Activated T-helper 17 cell treated with anti-CD3 and anti-CD28 coated beads, Interleukin-2, amount 50 U/mL, for 72 hours (primary cell): ENCODE measurements around the gene RAE1. TPM values are rescaled to one million over a fixed set of nuclear protein-coding genes. Genes with fewer than 3 reads are reported as not detected.
A peak's percentile ranks its signal among the peaks of the same experiment; 100 is the strongest.

ENCODE experiments used
- ATAC-seq: fragments of 150-1000 bp; cut with Tn5 transposase; replicated peaks from 2 replicates; pipeline ENCODE4 v1.10.0; 2021; ENCODE audit warnings: mild to moderate bottlenecking, moderate library complexity
- H3K27ac Mint-ChIP-seq: one replicate; pipeline ENCODE4 v1.8.0; 2022; ENCODE audit warnings: mixed read lengths
- H3K27me3 Mint-ChIP-seq: one replicate; pipeline ENCODE4 v1.8.0; 2022; ENCODE audit warnings: mixed read lengths
- H3K36me3 Mint-ChIP-seq: one replicate; pipeline ENCODE4 v1.8.0; 2022; ENCODE audit warnings: low read depth, mild to moderate bottlenecking, mixed read lengths
- H3K4me1 Mint-ChIP-seq: one replicate; pipeline ENCODE4 v1.8.0; 2022; ENCODE audit warnings: mixed read lengths
- H3K4me3 Mint-ChIP-seq: one replicate; pipeline ENCODE4 v1.8.0; 2022; ENCODE audit warnings: mild to moderate bottlenecking, mixed read lengths
- H3K9me3 Mint-ChIP-seq: one replicate; pipeline ENCODE4 v1.8.0; 2022; ENCODE audit warnings: mixed read lengths
- total RNA-seq, 2 donors: library from RNA; stranded (reverse); gene quantifications; one replicate each; pipeline ENCODE4 v1.2.3, GENCODE V29; 2022

Gene RAE1
- total RNA-seq, 2 donors from 2014 or later, result 48.3 to 79.7 TPM

- ATAC-seq, result no peak
- peak overlapping the region; percentile 83 for H3K4me3 Mint-ChIP-seq
- peaks cover 100% of the 10 kb centered on the region for H3K36me3 Mint-ChIP-seq
Observed at GRCh38 chr20:57400821-57401564, 49.9 kb downstream of the RAE1 start.

GRCh38 chr20:57401565-57401918 lies 50.5 kb downstream of the RAE1 start:
- ATAC-seq, result no peak
- Mint-ChIP-seq H3K27ac (peak overlapping the region; percentile 50), H3K9me3 (no peaks in the 10 kb centered on the region), H3K36me3 (peaks cover 98% of the 10 kb centered on the region), H3K27me3 (no peaks in the 10 kb centered on the region), H3K4me1 (peaks cover 31% of the 10 kb centered on the region), H3K4me3 (no peak overlapping the region)

More at GRCh38 chr20:57400821-57401564, 49.9 kb downstream of the RAE1 start:
- H3K4me1 Mint-ChIP-seq, result peaks cover 32% of the 10 kb centered on the region
- no peaks in the 10 kb centered on the region for H3K9me3 Mint-ChIP-seq
- H3K27me3 Mint-ChIP-seq, result no peaks in the 10 kb centered on the region
- peak overlapping the region; percentile 50 for H3K27ac Mint-ChIP-seq

- no peak overlapping the region for H3K4me3 Mint-ChIP-seq
- no peaks in the 10 kb centered on the region for H3K27me3 Mint-ChIP-seq
- H3K36me3 Mint-ChIP-seq, result peaks cover 98% of the 10 kb centered on the region
- H3K27ac Mint-ChIP-seq, result peak overlapping the region; percentile 48
- no peaks in the 10 kb centered on the region for H3K9me3 Mint-ChIP-seq
- no peak for ATAC-seq
- peaks cover 26% of the 10 kb centered on the region for H3K4me1 Mint-ChIP-seq
Observed at GRCh38 chr20:57402206-57403125, 51.4 kb downstream of the RAE1 start.

GRCh38 chr20:57403216-57403615 lies 52.2 kb downstream of the RAE1 start:
- Mint-ChIP-seq H3K4me3 (no peak overlapping the region), H3K9me3 (no peaks in the 10 kb centered on the region), H3K36me3 (peaks cover 98% of the 10 kb centered on the region), H3K27me3 (no peaks in the 10 kb centered on the region), H3K27ac (peak overlapping the region; percentile 48), H3K4me1 (peaks cover 20% of the 10 kb centered on the region)
- ATAC-seq, result no peak

GRCh38 chr20:57404006-57404405 lies 53.0 kb downstream of the RAE1 start:
- no peak overlapping the region for H3K27ac Mint-ChIP-seq
- no peak for ATAC-seq
- H3K9me3 Mint-ChIP-seq, result no peaks in the 10 kb centered on the region
- H3K36me3 Mint-ChIP-seq, result peaks cover 98% of the 10 kb centered on the region
- H3K27me3 Mint-ChIP-seq, result no peaks in the 10 kb centered on the region
- H3K4me1 Mint-ChIP-seq, result peaks cover 15% of the 10 kb centered on the region
- H3K4me3 Mint-ChIP-seq, result no peak overlapping the region

GRCh38 chr20:57404419-57405072 lies 53.5 kb downstream of the RAE1 start:
- Mint-ChIP-seq H3K27ac (no peak overlapping the region), H3K4me3 (no peak overlapping the region), H3K27me3 (no peaks in the 10 kb centered on the region), H3K36me3 (peaks cover 98% of the 10 kb centered on the region), H3K4me1 (peaks cover 10% of the 10 kb centered on the region), H3K9me3 (no peaks in the 10 kb centered on the region)
- no peak for ATAC-seq

- no peak overlapping the region for H3K27ac Mint-ChIP-seq
- H3K4me1 Mint-ChIP-seq, result peaks cover 10% of the 10 kb centered on the region
- no peak overlapping the region for H3K4me3 Mint-ChIP-seq
- H3K9me3 Mint-ChIP-seq, result no peaks in the 10 kb centered on the region
- no peak for ATAC-seq
- H3K27me3 Mint-ChIP-seq, result no peaks in the 10 kb centered on the region
- H3K36me3 Mint-ChIP-seq, result peaks cover 92% of the 10 kb centered on the region
Observed at GRCh38 chr20:57405236-57406016, 54.4 kb downstream of the RAE1 start.

GRCh38 chr20:57407541-57407956 lies 56.5 kb downstream of the RAE1 start:
- H3K27me3 Mint-ChIP-seq, result no peaks in the 10 kb centered on the region
- H3K9me3 Mint-ChIP-seq, result no peaks in the 10 kb centered on the region
- no peak overlapping the region for H3K27ac Mint-ChIP-seq
- H3K36me3 Mint-ChIP-seq, result peaks cover 70% of the 10 kb centered on the region
- no peak for ATAC-seq
- H3K4me1 Mint-ChIP-seq, result peaks cover 6% of the 10 kb centered on the region
- no peak overlapping the region for H3K4me3 Mint-ChIP-seq

- ATAC-seq, result no peak
Observed at GRCh38 chr20:57408131-57408530, 57.1 kb downstream of the RAE1 start.

GRCh38 chr20:57408536-57409233 lies 57.6 kb downstream of the RAE1 start:
- peaks cover 6% of the 10 kb centered on the region for H3K4me1 Mint-ChIP-seq
- H3K4me3 Mint-ChIP-seq, result no peak overlapping the region
- H3K27me3 Mint-ChIP-seq, result no peaks in the 10 kb centered on the region
- H3K27ac Mint-ChIP-seq, result no peak overlapping the region
- H3K9me3 Mint-ChIP-seq, result no peaks in the 10 kb centered on the region
- ATAC-seq, result no peak
- peaks cover 59% of the 10 kb centered on the region for H3K36me3 Mint-ChIP-seq

More at GRCh38 chr20:57408131-57408530, 57.1 kb downstream of the RAE1 start:
- H3K9me3 Mint-ChIP-seq, result no peaks in the 10 kb centered on the region
- H3K27ac Mint-ChIP-seq, result no peak overlapping the region
- H3K4me3 Mint-ChIP-seq, result no peak overlapping the region
- H3K27me3 Mint-ChIP-seq, result no peaks in the 10 kb centered on the region
- H3K4me1 Mint-ChIP-seq, result peaks cover 6% of the 10 kb centered on the region
- H3K36me3 Mint-ChIP-seq, result peaks cover 64% of the 10 kb centered on the region

- peaks cover 6% of the 10 kb centered on the region for H3K4me1 Mint-ChIP-seq
- no peak for ATAC-seq
- no peak overlapping the region for H3K27ac Mint-ChIP-seq
- peaks cover 53% of the 10 kb centered on the region for H3K36me3 Mint-ChIP-seq
- H3K27me3 Mint-ChIP-seq, result no peaks in the 10 kb centered on the region
- no peaks in the 10 kb centered on the region for H3K9me3 Mint-ChIP-seq
- no peak overlapping the region for H3K4me3 Mint-ChIP-seq
Observed at GRCh38 chr20:57409316-57409671, 58.2 kb downstream of the RAE1 start.

GRCh38 chr20:57409672-57410397 lies 58.8 kb downstream of the RAE1 start:
- Mint-ChIP-seq H3K4me3 (no peak overlapping the region), H3K9me3 (no peaks in the 10 kb centered on the region), H3K36me3 (peaks cover 47% of the 10 kb centered on the region), H3K27ac (no peak overlapping the region), H3K4me1 (peaks cover 6% of the 10 kb centered on the region), H3K27me3 (no peaks in the 10 kb centered on the region)
- no peak for ATAC-seq

- peak; percentile 16 for ATAC-seq
- Mint-ChIP-seq H3K9me3 (no peaks in the 10 kb centered on the region), H3K4me3 (no peak overlapping the region), H3K36me3 (peaks cover 41% of the 10 kb centered on the region), H3K4me1 (peaks cover 6% of the 10 kb centered on the region), H3K27me3 (no peaks in the 10 kb centered on the region), H3K27ac (no peak overlapping the region)
Observed at GRCh38 chr20:57410398-57410920, 59.4 kb downstream of the RAE1 start.
